Smooth muscle cell (in vitro differentiated cells): ENCODE data around the gene C1QTNF2. TPM values are rescaled to one million over a fixed set of nuclear protein-coding genes. Genes with fewer than 3 reads are reported as not detected.

Experiments used
- DNase-seq: peaks from one replicate; lab custom pipeline; 2025; ENCODE audit not compliant: unreplicated experiment; lab: John Stamatoyannopoulos, UW
- H2AFZ ChIP-seq: fragments of 200-600 bp; sonication (generic); 2 replicates; pipeline ENCODE4 v1.6.0; 2016; ENCODE audit warnings: antibody characterized with exemption, low read depth, mild to moderate bottlenecking
- H3F3A ChIP-seq: fragments of 200-600 bp; sonication (generic); 2 replicates; pipeline ENCODE4 v1.6.0; 2017; ENCODE audit warnings: antibody characterized with exemption, low read depth
- H3K27ac ChIP-seq: fragments of 200-600 bp; sonication (generic); 2 replicates; pipeline ENCODE4 v1.5.1; 2016; ENCODE audit warnings: low read depth, mild to moderate bottlenecking
- H3K27me3 ChIP-seq: fragments of 200-600 bp; sonication (generic); 2 replicates; pipeline ENCODE4 v1.6.1; 2016; ENCODE audit warnings: low read depth, mild to moderate bottlenecking
- H3K36me3 ChIP-seq: fragments of 200-600 bp; sonication (generic); 2 replicates; pipeline ENCODE4 v1.5.1; 2016; ENCODE audit warnings: low read depth
- H3K4me1 ChIP-seq: fragments of 200-600 bp; sonication (generic); 2 replicates; pipeline ENCODE4 v1.5.1; 2016; ENCODE audit warnings: low read depth
- H3K4me2 ChIP-seq: fragments of 200-600 bp; sonication (generic); 2 replicates; pipeline ENCODE4 v1.6.0; 2016; ENCODE audit warnings: mild to moderate bottlenecking
- H3K4me3 ChIP-seq: fragments of 200-600 bp; sonication (generic); 2 replicates; pipeline ENCODE4 v1.5.1; 2016; ENCODE audit warnings: mild to moderate bottlenecking
- H3K79me2 ChIP-seq: fragments of 200-600 bp; sonication (generic); 2 replicates; pipeline ENCODE4 v1.6.0; 2016; ENCODE audit warnings: low read depth, mild to moderate bottlenecking
- H3K9ac ChIP-seq: fragments of 200-600 bp; sonication (generic); 2 replicates; pipeline ENCODE4 v1.6.0; 2016; ENCODE audit warnings: low read depth
- H3K9me3 ChIP-seq: fragments of 200-600 bp; sonication (generic); replicated peaks from 2 replicates; pipeline ENCODE4 v1.5.1; 2016; ENCODE audit warnings: low read depth
- H4K20me1 ChIP-seq: fragments of 200-600 bp; sonication (generic); 2 replicates; pipeline ENCODE4 v1.6.0; 2016; ENCODE audit warnings: low read depth
- CTCF ChIP-seq: fragments of 200-600 bp; sonication (generic); IDR thresholded peaks from 2 replicates; pipeline ENCODE4 v1.5.1; 2017; ENCODE audit warnings: borderline replicate concordance, mild to moderate bottlenecking, antibody characterized with exemption; ENCODE audit not compliant: insufficient read depth, poor library complexity, severe bottlenecking
- WGBS: methylation state at CpG from one replicate; pipeline ENCODE4 v1.1.7; 2016; ENCODE audit warnings: low lambda C conversion rate; 5-methylcytosine and 5-hydroxymethylcytosine counted together
- polyA plus RNA-seq: library from polyadenylated mRNA; unstranded; fragments of >200 nt; fragmentation: Nextera tagmentation; extraction: Ambion mirVana; gene quantifications from 2 replicates; pipeline ENCODE4 v1.2.1, GENCODE V29; 2016
- total RNA-seq: library from RNA; depleted of rRNA; stranded (reverse); fragments of >200 nt; gene quantifications from 2 replicates; pipeline ENCODE4 v1.2.3, GENCODE V29; 2014

The C1QTNF2 gene
- total and polyA plus RNA-seq, 2 experiments from 2014 or later: 0.85 to 2.6 TPM

DNA sequence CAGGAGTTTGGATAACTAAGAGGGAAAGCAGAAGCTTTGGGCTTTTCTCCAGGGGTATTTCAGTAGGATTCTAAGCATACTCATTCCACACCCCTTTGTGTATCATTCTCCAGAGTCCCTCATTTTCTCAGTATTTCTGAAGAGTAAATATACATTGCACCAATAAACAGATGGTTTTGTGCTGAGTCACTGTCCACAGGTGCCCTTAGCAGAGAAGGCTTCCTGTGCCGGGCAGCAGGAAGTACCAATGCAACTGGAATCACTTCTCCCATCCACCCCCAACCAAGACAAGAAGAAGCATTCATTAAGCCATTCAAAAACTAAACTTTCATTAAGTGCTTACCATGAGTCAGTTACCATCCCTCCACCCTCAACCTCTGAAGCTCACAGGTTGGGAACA lies 54.5 kb downstream of the C1QTNF2 start:
- Histone ChIP-seq H2AFZ (no peak overlapping the region), H3K9me3 (no peaks in the 10 kb centered on the region), H3K27me3 (no peaks in the 10 kb centered on the region), H3K4me1 (peaks cover 12% of the 10 kb centered on the region), H3K9ac (no peak overlapping the region), H3K4me3 (no peak overlapping the region), H3K36me3 (no peaks in the 10 kb centered on the region), H4K20me1 (no peaks in the 10 kb centered on the region), H3K27ac (no peak overlapping the region), H3K4me2 (no peak overlapping the region), H3K79me2 (no peaks in the 10 kb centered on the region), H3F3A (no peaks in the 10 kb centered on the region)
- 39% methylated on average over 1 of the region's 1 CpG for WGBS
- no peak for DNase-seq
- no peak for TF ChIP-seq CTCF

GRCh38 chr5:160312960-160313727 lies 57.3 kb downstream of the C1QTNF2 start:
- Histone ChIP-seq H4K20me1 (peaks cover 9% of the 10 kb centered on the region), H3K79me2 (no peaks in the 10 kb centered on the region), H3K9ac (peak overlapping the region; percentile 24), H3K36me3 (no peaks in the 10 kb centered on the region), H3K4me2 (peak overlapping the region; percentile 99), H3K4me3 (peak overlapping the region; percentile 90), H3F3A (no peaks in the 10 kb centered on the region), H3K27ac (no peak overlapping the region), H3K4me1 (peaks cover 12% of the 10 kb centered on the region), H3K27me3 (no peaks in the 10 kb centered on the region), H2AFZ (peak overlapping the region; percentile 93), H3K9me3 (no peaks in the 10 kb centered on the region)
- 31% methylated on average over 8 of the region's 8 CpGs for WGBS
- TF ChIP-seq CTCF: no peak
- DNase-seq: no peak

DNA sequence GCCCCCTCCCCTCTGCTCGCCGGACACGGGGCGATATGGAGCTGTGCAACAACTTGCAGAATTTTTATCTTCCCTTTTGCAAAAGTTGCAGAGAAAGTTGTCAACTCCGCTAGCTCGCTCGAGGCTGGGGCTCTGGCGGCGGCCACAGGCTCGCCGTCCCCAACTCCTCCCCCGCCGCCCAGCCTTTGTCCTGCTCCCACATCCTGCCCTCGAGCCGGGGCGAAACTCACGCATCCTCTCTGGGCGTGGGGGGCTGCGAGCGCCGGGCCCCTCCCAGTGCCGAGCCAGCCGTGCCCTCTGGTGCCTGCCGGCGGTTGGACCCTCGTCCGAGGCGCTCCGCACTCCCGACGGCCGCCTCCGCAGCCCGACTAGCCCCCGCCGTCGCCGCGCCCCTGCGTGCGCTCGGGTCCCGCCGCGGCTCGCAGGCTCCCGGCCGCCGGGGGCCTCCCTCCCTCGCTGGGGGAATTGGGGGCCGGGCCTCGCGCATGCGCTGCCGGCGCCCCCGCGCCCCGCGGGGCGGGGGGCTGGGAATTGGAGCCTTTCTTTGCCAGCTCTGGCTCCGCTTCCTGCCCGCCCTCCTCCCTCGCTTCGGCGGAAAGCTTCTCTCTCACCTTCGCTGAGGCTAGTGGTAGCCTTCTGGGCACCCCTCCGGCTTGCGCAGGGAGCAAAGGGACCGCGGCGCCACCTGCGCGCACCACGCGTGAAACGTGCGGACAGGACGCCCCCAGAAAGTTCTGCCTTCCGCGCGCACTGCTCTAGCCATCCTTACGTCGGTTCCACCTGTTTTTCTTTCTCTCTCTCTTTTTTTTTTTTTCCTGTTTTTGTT lies 58.1 kb downstream of the C1QTNF2 start, which contains the start of gene CCNJL:
TSS of gene CCNJL (minus strand) at position 431 of the 826 bp plus-strand sequence. CDS start 641 bp downstream, outside the sequence.
- no peaks in the 10 kb centered on the region for H3K27me3 ChIP-seq

More for the DNA sequence above, 58.1 kb downstream of the C1QTNF2 start, which contains the start of gene CCNJL:
- peak within 1 kb of the TSS; percentile 48 for H3K9ac ChIP-seq
- H3K27ac ChIP-seq: no peak within 1 kb of the TSS
- H3K79me2 ChIP-seq: no peaks in the 10 kb centered on the region
- no peak for TF ChIP-seq CTCF
- peak within 1 kb of the TSS; percentile 98 for H2AFZ ChIP-seq
- peaks cover 12% of the 10 kb centered on the region for H3K4me1 ChIP-seq
- peak within 1 kb of the TSS; percentile 90 for H3K4me3 ChIP-seq
- peak within 1 kb of the TSS; percentile 99 for H3K4me2 ChIP-seq
- H3F3A ChIP-seq: no peaks in the 10 kb centered on the region
- H3K9me3 ChIP-seq: no peaks in the 10 kb centered on the region
- DNase-seq: peak; percentile 52
- under 1% methylated on average over 63 of the region's 84 CpGs for WGBS
- H4K20me1 ChIP-seq: peaks cover 9% of the 10 kb centered on the region
- no peaks in the 10 kb centered on the region for H3K36me3 ChIP-seq
